GM21526 (cell line): ENCODE data around the gene GLRA1.
"Not testable (repeated sequence)": the region's sequence is repeated elsewhere in the genome, so short reads cannot be mapped to it uniquely, and the experiment has no call there.

Experiments
- ATAC-seq: cut with Tn5 transposase; IDR thresholded peaks from one replicate; pipeline ENCODE4 v1.9.1; 2021; ENCODE audit warnings: moderate library complexity; ENCODE audit not compliant: unreplicated experiment, low FRiP score

The GLRA1 gene

DNA sequence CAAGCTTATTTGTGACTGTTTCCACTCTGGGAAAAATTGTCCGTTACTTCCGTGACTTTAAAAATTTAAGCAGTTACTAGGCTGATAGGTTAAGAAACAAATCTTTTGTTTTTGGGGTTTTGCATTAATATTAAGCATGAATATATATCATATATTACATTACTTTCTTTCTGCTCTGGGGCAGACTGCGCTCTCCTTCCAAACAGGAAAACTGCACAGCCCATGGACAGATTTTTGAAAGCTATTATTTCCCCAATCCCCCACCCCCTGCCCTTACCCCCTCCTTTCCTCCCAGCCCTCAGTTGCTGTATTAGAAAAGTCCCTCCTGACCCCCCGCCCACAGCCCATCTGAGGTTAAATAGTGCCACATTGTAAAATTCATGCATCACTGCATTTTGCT is 102.5 kb downstream of the GLRA1 start:
- no peak for ATAC-seq

DNA sequence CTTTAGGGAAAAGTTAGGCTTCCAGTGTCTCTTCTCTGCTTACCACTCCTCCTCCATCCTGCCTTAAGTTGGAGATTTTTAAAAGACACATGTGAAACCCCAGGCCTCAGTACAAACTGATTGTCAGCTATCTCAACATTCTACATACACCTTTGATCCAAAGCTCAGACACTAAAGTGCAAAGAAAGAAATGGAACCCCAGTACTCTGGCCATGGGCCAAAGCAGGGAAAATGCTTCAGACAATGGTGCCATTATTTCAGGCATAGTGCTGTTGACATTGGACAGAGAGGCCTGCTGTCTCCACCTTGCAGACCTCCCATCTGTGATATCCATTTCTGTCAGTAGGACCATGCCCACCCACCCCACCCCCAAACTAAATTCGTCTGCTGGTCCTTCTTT is 103.7 kb downstream of the GLRA1 start:
- ATAC-seq: no peak

DNA sequence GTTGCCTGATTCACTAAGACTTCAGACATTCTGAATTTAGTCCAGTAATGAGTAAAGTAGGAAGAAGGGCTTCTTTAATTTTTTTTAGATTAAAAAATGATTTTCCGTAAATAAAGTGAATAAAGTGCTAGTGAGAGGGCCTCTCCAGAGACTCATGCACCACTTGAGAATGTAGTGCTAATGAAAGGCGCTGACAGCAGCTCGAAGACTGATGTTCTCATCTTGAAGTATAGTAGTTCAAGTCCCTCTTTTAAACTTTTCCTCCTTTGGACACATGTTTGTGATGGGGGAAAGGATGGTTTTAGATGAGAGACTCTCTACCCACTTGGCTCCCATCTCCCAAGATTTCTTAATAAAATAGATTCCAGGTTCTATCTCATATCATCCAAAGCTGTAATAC is 104.4 kb downstream of the GLRA1 start:
- ATAC-seq: no peak

DNA sequence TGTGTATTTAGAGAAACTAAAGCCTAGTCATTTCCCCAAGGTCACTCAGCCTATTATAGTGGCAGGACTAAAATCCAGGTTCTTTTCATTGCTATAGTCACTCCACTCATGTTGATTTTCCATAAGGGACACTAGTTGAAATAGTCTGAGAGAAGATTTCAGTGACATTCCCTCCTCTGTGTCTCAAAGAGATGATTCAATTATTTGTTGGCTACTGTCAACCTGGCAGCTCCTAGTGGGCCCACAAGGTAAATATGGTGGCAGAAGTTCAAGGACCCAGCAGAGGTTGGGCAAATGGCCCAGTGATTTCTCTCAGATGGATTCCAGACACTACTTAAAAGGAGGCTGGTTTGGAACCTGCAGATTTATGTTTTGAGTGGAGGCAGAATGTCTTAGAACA is 104.8 kb downstream of the GLRA1 start:
- no peak for ATAC-seq

DNA sequence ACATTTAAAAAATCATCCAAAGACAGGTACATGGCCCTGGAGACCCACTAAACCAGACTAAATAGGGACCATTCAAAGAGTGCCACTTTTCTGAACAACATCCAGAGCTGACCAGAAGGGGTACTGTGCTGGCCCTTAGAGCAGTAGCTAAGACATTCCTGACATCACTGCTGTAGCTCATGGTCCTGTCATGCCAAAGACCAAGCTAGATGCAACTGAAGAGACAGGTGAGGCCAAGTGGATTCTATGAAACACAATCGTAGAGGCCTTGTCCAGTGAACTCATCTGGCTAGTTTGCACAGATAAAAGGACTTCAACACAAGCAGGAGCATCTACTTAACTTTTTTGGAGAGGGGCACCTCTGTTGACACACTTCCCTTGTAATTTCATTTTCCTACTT is 109.6 kb downstream of the GLRA1 start:
- ATAC-seq: no peak

DNA sequence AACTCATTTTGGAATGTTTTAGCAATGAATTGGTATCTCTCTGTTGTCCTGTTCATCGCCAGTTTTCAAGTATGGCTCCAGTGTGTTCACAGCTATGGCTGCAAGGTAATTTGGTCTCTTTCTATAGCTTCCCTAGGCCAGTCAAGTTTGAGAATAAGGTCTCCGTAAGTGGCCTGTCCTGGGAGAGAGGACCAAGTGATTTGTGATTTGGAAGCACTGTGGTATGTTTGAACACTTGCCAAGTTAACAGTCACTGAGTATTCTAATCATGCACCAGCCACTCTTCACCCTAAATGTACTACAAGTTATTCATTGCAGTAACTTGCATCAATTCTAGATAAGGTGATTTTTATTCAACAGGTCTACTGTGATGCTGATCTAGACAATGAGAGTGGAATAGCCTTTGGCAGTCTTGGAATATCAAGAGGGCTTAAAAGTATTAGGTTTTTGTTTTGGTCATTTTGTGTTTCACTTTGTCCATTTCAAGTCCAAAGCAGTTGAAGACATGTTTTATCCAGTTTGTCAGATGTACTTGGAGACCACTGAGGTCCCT is 111.8 kb downstream of the GLRA1 start:
- ATAC-seq: no peak

DNA sequence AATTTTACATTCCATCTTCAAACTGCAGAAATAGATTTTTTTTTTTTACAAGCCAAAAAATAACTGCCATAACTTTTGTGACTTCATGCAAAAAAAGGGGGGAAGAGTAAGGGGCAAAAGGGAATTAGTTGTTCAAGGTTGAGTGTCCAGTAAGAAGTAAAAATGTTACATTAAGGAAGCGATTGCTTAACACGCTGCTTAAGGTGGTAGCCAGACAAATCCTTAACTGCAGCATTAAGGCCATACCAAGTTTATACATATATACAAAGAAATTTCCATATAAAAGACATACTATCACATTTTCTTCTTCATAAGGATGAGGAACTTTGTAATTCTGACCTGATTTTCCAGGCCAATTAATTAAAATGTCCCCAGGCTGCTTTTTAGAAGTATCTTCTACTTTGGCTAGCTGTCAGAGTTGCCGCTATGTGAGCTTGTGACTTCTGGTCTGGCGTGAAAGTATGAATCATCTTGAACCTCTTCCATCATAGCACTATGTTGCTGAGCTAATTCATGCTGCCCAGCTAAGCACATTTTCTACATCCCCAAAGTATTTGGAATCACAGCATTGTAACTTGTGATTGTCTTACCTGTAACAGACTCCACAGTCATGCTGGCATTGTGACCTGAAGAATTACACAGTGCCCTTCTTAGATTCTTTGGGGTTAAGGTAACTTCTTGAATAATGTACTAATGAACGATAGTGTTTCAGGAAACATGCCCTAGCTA is 112.9 kb downstream of the GLRA1 start:
- ATAC-seq: no peak

DNA sequence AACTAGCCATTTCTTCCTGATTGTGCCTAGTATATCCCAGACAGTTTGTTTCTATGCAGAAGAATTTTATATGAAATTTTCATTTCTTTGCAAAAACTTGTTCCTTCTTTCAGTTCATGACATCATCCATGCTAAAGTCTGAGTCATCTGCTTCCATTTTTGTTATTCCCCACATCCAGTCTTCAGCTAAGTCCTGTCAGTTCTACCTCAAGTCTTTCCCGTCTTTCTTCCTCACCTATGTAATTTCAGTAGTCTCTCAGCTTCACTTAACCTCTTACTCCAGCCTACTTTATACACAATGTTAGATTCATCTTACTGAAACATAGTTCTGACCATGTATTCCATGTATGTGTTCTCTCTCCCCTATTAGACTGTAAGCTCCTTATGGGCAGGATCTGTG is 113.8 kb downstream of the GLRA1 start:
- no peak for ATAC-seq

DNA sequence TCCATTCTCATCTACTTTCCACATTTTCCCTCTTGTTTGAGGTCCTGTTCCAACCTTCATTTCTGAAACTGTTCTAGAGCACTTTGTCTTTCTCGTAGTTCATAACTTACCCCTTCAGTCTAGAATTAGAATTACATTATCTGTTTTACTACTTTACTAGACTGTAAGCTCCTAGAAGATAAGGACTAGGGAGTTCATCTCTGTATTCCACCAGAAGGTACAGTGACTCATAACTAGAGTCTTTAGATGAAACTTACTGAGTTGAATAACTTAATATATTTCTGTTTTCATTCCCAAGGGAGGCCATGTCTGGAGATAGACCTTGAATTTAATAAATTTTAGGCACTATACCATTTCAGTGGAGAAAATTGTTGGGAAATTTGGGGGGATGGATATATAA is 114.2 kb downstream of the GLRA1 start:
- ATAC-seq: no peak

DNA sequence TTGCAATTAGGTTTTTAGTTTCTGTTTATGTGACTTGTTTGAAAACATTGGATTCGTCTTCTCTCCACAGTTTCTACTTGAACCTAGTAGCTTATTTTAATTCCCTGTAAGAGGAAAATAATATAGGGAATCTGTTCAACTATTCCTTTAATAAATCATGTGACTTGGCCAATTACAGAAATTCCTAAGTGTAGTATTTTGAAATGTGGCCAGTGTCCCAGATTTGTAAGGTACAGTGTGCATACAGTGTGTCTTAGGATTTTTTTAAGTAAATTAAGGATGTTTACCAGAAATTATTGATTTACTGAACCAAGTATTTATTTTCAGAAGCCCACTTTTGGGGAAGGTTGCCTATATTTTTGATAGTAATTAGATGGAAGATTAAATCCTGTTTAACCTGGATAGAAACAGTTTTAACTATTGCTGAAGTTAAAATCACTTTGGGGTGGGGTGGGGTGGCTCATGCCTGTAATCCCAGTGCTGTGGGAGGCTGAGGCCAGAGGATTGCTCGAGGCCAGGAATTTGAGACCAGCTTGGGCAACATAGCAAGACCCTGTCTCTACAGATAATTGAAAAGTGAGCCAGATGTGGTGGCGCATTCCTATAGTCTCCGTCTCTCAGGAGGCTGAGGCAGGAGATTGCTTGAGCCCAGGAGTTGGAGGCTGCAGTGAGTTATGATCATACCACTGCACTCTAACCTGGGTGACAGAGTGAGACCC is 116.0 kb downstream of the GLRA1 start:
- no peak for ATAC-seq

DNA sequence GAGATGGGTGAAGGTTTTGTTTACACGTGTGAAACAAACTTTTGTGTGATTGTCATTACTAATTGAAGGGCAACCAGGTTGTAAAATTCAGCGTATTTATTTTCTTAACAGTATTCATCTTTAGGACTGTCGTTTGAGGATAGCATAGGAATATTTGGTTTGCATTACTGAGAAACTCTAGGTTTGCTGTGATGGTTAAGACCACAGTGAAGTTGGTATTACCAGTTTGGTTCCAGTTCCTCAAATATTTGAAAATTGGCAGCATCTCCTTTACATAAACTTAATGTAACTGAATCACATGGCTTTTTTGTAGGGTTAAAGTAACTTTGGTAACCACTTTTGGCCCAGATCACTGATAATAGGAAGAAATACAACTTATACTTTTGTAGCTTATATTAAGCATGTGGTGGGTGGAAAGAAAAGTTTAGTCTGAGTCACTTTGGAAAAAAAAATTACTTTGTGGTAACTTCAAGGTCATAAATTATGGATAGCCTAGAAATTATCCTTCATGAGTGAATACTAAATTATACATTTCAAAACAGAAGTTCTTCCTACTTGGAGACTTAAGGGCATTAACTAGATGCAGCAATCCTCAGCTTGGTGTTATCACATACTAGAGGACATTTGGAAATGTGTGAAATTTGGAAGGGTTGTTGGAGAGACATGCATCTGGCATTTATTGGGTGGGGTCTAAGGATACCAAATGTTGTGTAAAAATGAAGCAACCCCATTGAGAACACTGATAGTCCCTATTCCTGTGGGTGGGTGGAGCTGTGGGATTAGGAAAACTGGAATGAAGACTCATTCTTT is 119.0 kb downstream of the GLRA1 start:
- no peak for ATAC-seq

DNA sequence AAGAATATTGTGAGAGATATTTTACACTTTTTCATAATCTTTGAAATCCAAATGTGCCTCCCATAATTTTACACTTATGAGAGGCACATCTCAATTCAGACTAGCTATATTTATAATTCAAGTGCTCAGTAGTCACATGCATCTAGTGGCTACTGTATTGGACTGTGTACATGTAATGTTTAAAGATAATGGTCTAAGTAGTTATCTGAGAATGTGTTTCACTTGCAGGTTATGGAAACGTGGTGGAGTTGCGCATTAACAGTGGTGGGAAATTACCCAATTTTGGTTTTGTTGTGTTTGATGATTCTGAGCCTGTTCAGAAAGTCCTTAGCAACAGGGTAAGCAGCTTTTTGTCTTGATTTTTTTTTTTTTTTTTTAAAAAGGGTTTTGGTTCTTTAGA is 124.1 kb downstream of the GLRA1 start:
- no peak for ATAC-seq

DNA sequence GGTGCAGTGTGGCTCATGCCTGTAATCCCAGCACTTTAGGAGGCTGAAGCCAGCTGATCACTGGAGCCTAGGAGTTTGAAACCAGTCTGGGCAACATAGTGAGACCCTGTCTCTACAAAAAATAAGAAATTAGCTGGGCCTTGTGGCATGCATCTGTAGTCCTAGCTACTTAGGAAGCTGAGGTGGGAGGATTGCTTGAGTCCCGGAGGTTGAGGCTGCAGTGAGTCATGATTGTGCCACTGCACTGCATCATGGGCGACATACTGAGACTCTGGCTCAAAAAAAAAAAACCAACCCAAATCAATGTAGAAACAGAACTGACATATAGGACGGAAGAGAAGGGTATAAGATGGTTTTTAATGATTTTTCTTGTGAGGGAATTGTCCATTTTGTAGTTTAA is 125.2 kb downstream of the GLRA1 start:
- no peak for ATAC-seq

DNA sequence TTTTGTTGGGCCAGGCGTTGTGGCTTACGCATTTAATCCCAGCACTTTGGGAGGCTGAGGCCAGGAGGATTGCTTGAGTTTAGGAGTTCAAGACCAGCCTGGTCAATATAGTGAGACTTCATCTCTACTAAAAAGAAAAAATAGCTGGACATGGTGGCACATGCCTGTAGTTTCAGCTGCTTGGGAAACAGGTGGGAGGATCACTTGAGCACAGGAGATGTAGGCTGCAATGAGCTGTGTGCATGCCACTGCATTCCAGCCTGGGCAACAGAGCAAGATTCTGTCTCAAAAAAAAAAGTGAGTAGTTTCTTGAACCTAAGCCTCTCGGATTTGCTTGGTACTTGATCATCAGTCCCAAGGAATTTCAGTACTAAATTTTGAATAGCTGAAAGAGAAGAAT is 126.0 kb downstream of the GLRA1 start:
- no peak for ATAC-seq

DNA sequence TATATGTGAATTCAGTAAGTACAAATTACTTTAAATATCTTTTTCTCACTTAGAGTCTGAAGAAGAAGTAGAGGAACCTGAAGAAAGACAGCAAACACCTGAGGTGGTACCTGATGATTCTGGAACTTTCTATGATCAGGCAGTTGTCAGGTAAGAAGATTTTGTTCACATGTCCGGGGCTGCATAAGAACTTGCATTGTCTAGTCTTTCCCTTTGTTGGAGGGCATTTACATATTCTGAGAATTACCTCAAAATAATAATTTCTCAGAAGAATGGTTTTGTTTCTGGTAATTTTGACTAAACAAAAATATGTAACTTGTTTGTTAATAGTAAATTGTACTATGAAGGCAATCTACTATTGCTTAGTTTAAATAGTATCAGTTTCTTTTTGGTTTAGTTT is 129.2 kb downstream of the GLRA1 start:
- no peak for ATAC-seq

DNA sequence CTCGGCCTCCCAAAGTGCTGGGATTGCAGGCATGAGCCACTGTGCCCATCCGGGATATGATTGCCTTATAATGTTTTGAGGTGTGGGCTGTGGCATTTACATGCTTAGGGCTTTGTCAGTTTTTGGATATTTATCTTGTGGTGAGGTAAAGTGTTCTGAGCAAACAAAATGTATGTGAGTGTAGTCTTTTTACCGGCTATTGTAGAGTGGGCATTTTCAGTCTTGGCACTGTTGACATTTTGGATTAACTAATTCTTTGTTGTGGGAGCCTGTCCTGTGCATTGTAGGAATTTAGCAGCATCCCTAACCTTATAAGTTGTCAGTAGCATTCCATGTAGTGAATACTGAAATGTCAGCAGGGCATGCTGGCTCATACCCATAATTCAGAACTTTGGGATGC is 131.3 kb downstream of the GLRA1 start:
- ATAC-seq: no peak

DNA sequence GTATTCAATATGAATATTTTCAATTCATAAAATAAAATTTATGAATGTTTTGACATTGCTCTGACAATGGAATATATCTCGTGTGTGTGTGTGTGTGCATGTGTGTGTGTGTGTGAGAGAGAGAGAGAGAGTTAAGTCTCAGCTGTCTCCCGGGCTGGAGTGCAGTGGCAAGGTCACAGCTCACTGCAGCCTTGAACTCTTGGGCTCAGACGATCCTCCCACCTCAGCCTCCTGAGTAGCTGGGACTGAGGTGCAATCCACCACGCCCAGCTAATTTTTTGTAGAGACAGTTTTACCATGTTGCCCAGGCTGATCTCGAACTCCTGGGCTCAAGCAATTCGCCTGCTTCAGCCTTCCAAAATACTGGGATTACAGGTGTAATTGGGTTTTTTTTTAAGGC is 136.8 kb downstream of the GLRA1 start:
- no peak for ATAC-seq

DNA sequence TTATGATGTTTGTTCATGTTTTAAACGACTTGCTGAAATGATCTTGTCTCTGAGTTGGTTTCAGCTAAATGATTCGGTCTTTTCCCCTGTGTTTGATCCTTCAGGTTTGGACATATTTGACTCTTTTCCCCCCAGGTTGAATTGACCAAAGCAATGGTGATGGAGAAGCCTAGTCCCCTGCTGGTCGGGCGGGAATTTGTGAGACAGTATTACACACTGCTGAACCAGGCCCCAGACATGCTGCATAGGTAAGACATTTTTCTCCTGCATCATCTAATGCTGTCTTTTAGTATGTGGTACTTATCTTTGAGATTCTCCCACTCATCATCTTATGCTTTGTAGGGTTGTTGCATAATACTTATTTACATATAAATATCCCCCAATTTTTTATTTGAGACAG is 138.2 kb downstream of the GLRA1 start:
- ATAC-seq: no peak

DNA sequence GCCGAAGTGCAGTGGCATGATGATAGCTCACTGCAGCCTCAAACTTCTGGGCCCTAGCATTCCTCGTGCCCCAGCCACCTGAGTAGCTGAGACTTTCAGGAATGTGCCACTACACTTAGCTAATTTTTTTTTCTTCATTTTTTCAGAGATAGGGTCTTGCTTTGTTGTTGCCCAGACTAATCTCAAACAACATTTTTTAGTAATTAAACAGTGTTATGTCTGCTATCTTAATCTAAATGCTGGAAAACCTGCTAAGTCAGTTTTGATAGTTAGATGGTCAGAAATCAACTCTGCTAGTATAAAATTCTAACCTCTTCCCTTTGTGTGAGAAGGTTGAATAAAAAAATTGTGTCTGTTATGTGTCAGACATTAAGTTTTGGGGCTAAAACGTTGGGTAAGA is 140.5 kb downstream of the GLRA1 start:
- ATAC-seq: no peak

DNA sequence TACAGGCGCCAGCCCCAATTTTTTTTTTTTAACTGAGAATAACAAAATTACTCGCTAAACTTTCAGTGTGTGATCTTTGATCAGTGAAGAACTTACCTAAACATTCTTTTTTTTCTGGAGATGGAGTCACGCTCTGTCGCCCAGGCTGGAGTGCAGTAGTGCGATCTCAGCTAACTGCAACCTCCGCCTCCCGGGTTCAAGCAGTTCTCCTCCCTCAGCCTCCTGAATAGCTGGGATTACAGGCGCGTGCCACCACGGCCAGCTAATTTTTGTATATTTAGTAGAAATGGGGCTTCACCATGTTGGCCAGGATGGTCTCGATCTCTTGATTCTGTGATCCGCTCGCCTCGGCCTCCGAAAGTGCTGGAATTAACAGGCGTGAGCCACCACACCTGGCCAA is 141.0 kb downstream of the GLRA1 start:
- not testable (repeated sequence) for ATAC-seq

DNA sequence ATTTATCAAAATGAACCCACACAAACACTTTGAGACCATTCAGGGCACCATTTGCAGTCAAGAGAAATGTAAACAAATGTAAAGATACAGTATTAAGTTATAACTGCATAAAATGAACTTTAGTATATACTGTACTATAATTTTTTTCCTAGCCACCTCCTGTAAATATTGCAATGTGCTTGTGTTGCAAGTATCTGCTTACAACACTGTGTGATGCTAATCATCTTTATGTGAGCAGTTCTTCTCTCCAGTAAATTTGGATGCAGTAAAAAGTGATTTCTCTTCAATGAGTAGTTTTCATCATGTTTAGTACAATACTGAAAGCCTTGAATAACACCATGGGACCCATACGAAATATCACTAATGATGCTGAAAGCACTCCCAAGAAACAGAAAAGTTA is 143.4 kb downstream of the GLRA1 start:
- no peak for ATAC-seq
